OCI-M2 (cell line): ENCODE measurements around the gene DLGAP3.

Experiments used
- DNase-seq: peaks from one replicate; lab custom pipeline; 2025; ENCODE audit not compliant: unreplicated experiment; lab: John Stamatoyannopoulos, UW

DLGAP3 gene

GRCh38 chr1:34904236-34905097, 25.0 kb downstream of the DLGAP3 start:
- no peak for DNase-seq

- no peak for DNase-seq
These were observed 27.5 kb downstream of the DLGAP3 start for GRCh38 chr1:34901919-34902318.

- DNase-seq = no peak
These were observed 28.5 kb downstream of the DLGAP3 start for GRCh38 chr1:34900775-34901502.

GRCh38 chr1:34899906-34900305, 29.5 kb downstream of the DLGAP3 start:
- DNase-seq = no peak

- DNase-seq = no peak
These were observed 30.0 kb downstream of the DLGAP3 start for GRCh38 chr1:34899471-34899870.

GRCh38 chr1:34898330-34898761, 31.1 kb downstream of the DLGAP3 start:
- no peak for DNase-seq

- DNase-seq = no peak
These were observed 32.8 kb downstream of the DLGAP3 start for GRCh38 chr1:34896612-34897011.

GRCh38 chr1:34889705-34890104, 39.7 kb downstream of the DLGAP3 start:
- DNase-seq = no peak

GRCh38 chr1:34887593-34887992, 41.9 kb downstream of the DLGAP3 start:
- DNase-seq = no peak

GRCh38 chr1:34885405-34886247, 43.8 kb downstream of the DLGAP3 start:
- DNase-seq = no peak

GRCh38 chr1:34884961-34885360, 44.5 kb downstream of the DLGAP3 start:
- no peak for DNase-seq

GRCh38 chr1:34884536-34884935, 44.9 kb downstream of the DLGAP3 start:
- no peak for DNase-seq

GRCh38 chr1:34879230-34879629, 50.2 kb downstream of the DLGAP3 start:
- no peak for DNase-seq

GRCh38 chr1:34876406-34876805, 53.0 kb downstream of the DLGAP3 start:
- DNase-seq = no peak

- no peak for DNase-seq
These were observed 55.0 kb downstream of the DLGAP3 start for GRCh38 chr1:34874296-34874952.

- DNase-seq = no peak
These were observed 57.3 kb downstream of the DLGAP3 start for GRCh38 chr1:34872133-34872503.

GRCh38 chr1:34871443-34872132, 57.9 kb downstream of the DLGAP3 start:
- DNase-seq = no peak

GRCh38 chr1:34870395-34870794, 59.1 kb downstream of the DLGAP3 start:
- no peak for DNase-seq

- no peak for DNase-seq
These were observed 59.7 kb downstream of the DLGAP3 start for GRCh38 chr1:34869760-34870159.
